Panc1 (cell line): Measurements from ENCODE around the gene CHID1. TPM values are rescaled to one million over a fixed set of nuclear protein-coding genes. Genes with fewer than 3 reads are reported as not detected.
A peak's percentile ranks its signal among the peaks of the same experiment; 100 is the strongest.

Experiments
- ATAC-seq: fragments of 200-7000 bp; cut with Tn5 transposase; 2 replicates; pipeline ENCODE4 v1.9.1; 2020; ENCODE audit warnings: mild to moderate bottlenecking, moderate library complexity
- BruUV-seq: library from RNA; stranded (reverse); fragments of 400-500 nt; replicated peaks from 2 replicates; lab custom pipeline; 2021; lab: Mats Ljungman, UMichigan
- CTCF ChIA-PET: fragments of 300-600 bp; sonication (Branson Sonifier 250); formaldehyde crosslinking; loops from one replicate; lab custom pipeline; 2022; ENCODE audit warnings: antibody characterized with exemption; lab: Charles Lee
- POLR2A ChIA-PET: fragments of 300-600 bp; sonication (Branson Sonifier 250); formaldehyde crosslinking; loops from one replicate; lab custom pipeline; 2022; ENCODE audit warnings: antibody characterized with exemption; lab: Charles Lee
- DNase-seq: peaks from one replicate; pipeline ENCODE4 v3.0.0-alpha.2; 2010; ENCODE audit warnings: low read depth, low spot score
- H3K27ac ChIP-seq: 2 replicates; pipeline ENCODE4 v1.5.1; 2011; ENCODE audit warnings: mild to moderate bottlenecking, low read length, inconsistent platforms
- H3K27me3 ChIP-seq: fragments of 200-500 bp; sonication (Bioruptor generic); 2 replicates; pipeline ENCODE4 v1.6.0; 2014; ENCODE audit warnings: low read length, inconsistent platforms; ENCODE audit not compliant: control insufficient read depth, insufficient read depth
- H3K36me3 ChIP-seq: fragments of 200-500 bp; sonication (Bioruptor generic); 2 replicates; pipeline ENCODE4 v1.5.1; 2014; ENCODE audit warnings: inconsistent platforms, mild to moderate bottlenecking, low read length, moderate library complexity; ENCODE audit not compliant: control insufficient read depth, insufficient read depth
- H3K4me1 ChIP-seq: 2 replicates; pipeline ENCODE4 v1.5.1; 2011; ENCODE audit warnings: inconsistent platforms, mild to moderate bottlenecking, low read length, moderate library complexity; ENCODE audit not compliant: control insufficient read depth, insufficient read depth
- H3K4me3 ChIP-seq, 2 experiments: 2 replicates each; pipeline ENCODE4 v1.5.1; 2011 to 2012; ENCODE audit warnings: low read depth in 2 of 2, low read length in 2 of 2, mild to moderate bottlenecking in 2 of 2, inconsistent platforms in 1 of 2, moderate library complexity in 1 of 2
- H3K9me3 ChIP-seq: fragments of 200-500 bp; sonication (Bioruptor generic); 2 replicates; pipeline ENCODE4 v1.5.1; 2014; ENCODE audit warnings: low read depth, mild to moderate bottlenecking, inconsistent platforms, low read length, moderate library complexity; ENCODE audit not compliant: control insufficient read depth, insufficient read depth
- POLR2AphosphoS5 ChIP-seq: IDR thresholded peaks from 2 replicates; pipeline ENCODE4 v1.6.1; 2012; ENCODE audit warnings: mild to moderate bottlenecking, low read depth, low read length, moderate library complexity
- SIN3A ChIP-seq: IDR thresholded peaks from 2 replicates; pipeline ENCODE4 v1.6.1; 2012; ENCODE audit warnings: low read depth, mild to moderate bottlenecking, low read length, moderate library complexity, borderline replicate concordance; ENCODE audit not compliant: insufficient read depth
- TCF7L2 ChIP-seq: IDR thresholded peaks from 2 replicates; pipeline ENCODE4 v1.6.1; 2011; ENCODE audit warnings: mild to moderate bottlenecking, low read depth, low read length, inconsistent platforms
- in situ Hi-C: cut with HindIII; loops from 2 replicates; pipeline ENCODE4 v1.10.0; 2016; ENCODE audit warnings: low sequenced_read_pairs, low pct_unique_long_range_greater_than_20kb
- intact Hi-C: fragments of 100-400 bp; cut with micrococcal nuclease; formaldehyde crosslinking; loops from one replicate; pipeline ENCODE4 v1.10.0; 2022; ENCODE audit not compliant: unreplicated experiment
- total RNA-seq: library from RNA; stranded (reverse); gene quantifications from one replicate; pipeline ENCODE4 v1.2.1, GENCODE V29; 2021; ENCODE audit not compliant: unreplicated experiment
- TF ChIP-seq, protein P1 (sequence below): fragments of 450-650 bp; IDR thresholded peaks from 2 replicates; pipeline ENCODE4 v1.5.1; 2017; ENCODE audit warnings: mild to moderate bottlenecking
- TF ChIP-seq, protein P2 (sequence below), 2 experiments: IDR thresholded peaks; 2 replicates each; pipeline ENCODE4 v1.6.1; 2011 to 2012; ENCODE audit warnings: low read depth in 2 of 2, control low read depth in 1 of 2, low read length in 1 of 2, mild to moderate bottlenecking in 1 of 2, moderate library complexity in 1 of 2; ENCODE audit not compliant: insufficient read depth in 1 of 2

Gene CHID1
- total RNA-seq, 1 experiment from 2014 or later = 224 TPM

DNA sequence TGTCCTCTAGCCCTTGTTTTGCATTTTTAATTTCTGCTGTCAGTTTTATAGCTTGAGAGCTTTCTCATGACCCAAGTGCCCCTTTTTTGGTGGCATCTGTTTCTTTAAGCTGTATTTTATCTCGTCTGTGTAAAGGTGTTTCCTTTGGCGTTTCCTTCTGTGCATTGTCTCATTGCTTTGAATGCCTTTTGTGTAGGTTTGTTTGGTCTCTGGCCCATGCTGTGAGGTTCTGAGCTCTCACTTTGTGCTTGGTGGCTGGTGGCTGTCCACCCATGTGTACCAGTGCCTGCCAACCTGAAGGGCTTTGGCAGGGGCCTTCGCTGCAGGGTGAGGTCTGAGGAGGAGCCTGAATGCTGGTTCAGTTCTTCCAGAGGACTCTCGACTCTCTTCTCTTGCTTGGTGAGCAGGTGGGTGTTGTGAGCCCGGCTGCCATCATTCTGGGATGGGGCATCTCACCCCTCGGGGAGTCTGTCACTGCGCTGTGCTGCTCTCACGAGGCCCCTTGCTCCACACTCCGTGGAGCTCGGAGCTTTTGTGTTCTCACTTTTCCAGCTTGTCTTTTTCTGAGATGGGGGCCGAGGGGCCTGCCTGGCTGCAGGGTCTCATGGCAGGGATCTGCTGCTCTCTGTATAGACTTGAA, 30.0 kb upstream of the CHID1 start:
- no peak overlapping the region for H3K4me3 ChIP-seq
- no peak overlapping the region for H3K27ac ChIP-seq
- TF ChIP-seq, protein P1, sequence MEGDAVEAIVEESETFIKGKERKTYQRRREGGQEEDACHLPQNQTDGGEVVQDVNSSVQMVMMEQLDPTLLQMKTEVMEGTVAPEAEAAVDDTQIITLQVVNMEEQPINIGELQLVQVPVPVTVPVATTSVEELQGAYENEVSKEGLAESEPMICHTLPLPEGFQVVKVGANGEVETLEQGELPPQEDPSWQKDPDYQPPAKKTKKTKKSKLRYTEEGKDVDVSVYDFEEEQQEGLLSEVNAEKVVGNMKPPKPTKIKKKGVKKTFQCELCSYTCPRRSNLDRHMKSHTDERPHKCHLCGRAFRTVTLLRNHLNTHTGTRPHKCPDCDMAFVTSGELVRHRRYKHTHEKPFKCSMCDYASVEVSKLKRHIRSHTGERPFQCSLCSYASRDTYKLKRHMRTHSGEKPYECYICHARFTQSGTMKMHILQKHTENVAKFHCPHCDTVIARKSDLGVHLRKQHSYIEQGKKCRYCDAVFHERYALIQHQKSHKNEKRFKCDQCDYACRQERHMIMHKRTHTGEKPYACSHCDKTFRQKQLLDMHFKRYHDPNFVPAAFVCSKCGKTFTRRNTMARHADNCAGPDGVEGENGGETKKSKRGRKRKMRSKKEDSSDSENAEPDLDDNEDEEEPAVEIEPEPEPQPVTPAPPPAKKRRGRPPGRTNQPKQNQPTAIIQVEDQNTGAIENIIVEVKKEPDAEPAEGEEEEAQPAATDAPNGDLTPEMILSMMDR = no peak
- TF ChIP-seq, protein P2, sequence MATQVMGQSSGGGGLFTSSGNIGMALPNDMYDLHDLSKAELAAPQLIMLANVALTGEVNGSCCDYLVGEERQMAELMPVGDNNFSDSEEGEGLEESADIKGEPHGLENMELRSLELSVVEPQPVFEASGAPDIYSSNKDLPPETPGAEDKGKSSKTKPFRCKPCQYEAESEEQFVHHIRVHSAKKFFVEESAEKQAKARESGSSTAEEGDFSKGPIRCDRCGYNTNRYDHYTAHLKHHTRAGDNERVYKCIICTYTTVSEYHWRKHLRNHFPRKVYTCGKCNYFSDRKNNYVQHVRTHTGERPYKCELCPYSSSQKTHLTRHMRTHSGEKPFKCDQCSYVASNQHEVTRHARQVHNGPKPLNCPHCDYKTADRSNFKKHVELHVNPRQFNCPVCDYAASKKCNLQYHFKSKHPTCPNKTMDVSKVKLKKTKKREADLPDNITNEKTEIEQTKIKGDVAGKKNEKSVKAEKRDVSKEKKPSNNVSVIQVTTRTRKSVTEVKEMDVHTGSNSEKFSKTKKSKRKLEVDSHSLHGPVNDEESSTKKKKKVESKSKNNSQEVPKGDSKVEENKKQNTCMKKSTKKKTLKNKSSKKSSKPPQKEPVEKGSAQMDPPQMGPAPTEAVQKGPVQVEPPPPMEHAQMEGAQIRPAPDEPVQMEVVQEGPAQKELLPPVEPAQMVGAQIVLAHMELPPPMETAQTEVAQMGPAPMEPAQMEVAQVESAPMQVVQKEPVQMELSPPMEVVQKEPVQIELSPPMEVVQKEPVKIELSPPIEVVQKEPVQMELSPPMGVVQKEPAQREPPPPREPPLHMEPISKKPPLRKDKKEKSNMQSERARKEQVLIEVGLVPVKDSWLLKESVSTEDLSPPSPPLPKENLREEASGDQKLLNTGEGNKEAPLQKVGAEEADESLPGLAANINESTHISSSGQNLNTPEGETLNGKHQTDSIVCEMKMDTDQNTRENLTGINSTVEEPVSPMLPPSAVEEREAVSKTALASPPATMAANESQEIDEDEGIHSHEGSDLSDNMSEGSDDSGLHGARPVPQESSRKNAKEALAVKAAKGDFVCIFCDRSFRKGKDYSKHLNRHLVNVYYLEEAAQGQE (IDR thresholded peaks at IDR 0.05; ENCODE audit: insufficient read depth in 1 of 2, low read depth in 2 of 2, low read length in 1 of 2) = no peak
- TF ChIP-seq SIN3A (no peak), TCF7L2 (no peak), POLR2AphosphoS5 (no peak)
- H3K27me3 ChIP-seq = no peaks in the 10 kb centered on the region
- CTCF ChIA-PET = no interaction called here
- BruUV-seq = no TSS peak
- DNase-seq (no peak), ATAC-seq (no peak)
- no peaks in the 10 kb centered on the region for H3K36me3 ChIP-seq
- peaks cover 10% of the 10 kb centered on the region; the same call in 1 of the 2 replicates for H3K4me1 ChIP-seq
- no peaks in the 10 kb centered on the region for H3K9me3 ChIP-seq
- POLR2A ChIA-PET = no interaction called here
- intact Hi-C loops = no loop called here
- in situ Hi-C loops = no loop called here

DNA sequence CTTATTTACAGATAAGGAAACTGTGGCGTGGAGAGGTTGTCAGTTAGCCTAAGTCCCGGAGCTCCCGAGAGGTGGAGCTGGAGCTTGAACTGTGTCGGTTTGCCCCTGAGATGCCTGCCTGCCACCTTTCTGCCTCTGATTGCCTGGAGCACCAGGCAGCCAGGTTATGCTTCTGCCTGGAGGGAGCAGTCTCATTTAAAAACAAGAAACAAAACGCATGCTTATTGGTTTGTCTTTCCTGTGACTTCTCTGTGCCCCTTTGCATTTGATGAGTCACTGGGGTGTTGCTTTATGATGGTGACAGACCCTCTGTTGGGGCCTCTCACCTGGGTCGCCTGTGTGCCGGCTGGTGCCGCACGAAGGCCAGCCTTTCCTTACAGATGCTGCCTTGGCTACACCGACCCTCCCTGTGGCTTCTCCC, 27.2 kb upstream of the CHID1 start:
- CTCF ChIA-PET = interaction anchor here (0.7 kb wide), 1 partner anchor 11 kb away, joined by 6 read pairs; no protein-coding TSS in a partner anchor

DNA sequence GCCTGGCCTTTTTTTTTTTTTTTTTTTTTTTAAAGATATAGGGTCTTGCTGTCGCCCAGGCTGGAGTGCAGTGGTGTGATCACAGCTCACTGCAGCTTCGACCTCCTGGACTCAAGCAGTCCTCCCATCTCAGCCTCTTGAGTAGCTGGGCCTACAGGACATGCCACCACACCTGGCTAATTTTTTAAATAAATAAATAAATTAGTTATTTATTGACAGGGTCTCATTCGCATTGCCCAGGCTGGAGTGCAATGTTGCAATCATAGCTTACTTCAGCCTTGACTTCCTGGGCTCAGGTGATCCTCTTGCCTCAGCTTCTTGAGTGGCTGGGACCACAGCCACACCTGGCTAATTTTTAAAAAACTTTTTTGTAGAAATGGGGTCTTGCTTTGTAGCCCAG, 25.6 kb upstream of the CHID1 start:
- ChIA-PET POLR2A (no interaction called here), CTCF (interaction anchor here (0.7 kb wide), 1 partner anchor 14 kb away, joined by 7 read pairs; no protein-coding TSS in a partner anchor)
- in situ Hi-C loops (no loop called here), intact Hi-C loops (no loop called here)
- Histone ChIP-seq H3K4me3 (no peak overlapping the region), H3K36me3 (no peaks in the 10 kb centered on the region), H3K27me3 (no peaks in the 10 kb centered on the region), H3K27ac (no peak overlapping the region), H3K9me3 (no peaks in the 10 kb centered on the region), H3K4me1 (peaks cover 6% of the 10 kb centered on the region; the same call in 1 of the 2 replicates)
- DNase-seq = no peak
- ATAC-seq = no peak
- TF ChIP-seq SIN3A = no peak
- TF ChIP-seq POLR2AphosphoS5 = no peak
- TF ChIP-seq TCF7L2 = no peak
- TF ChIP-seq, protein P2 (IDR thresholded peaks at IDR 0.05; ENCODE audit: insufficient read depth in 1 of 2, low read depth in 2 of 2, low read length in 1 of 2) = no peak
- TF ChIP-seq, protein P1 = no peak
- BruUV-seq = no TSS peak

More for the DNA sequence above, 27.2 kb upstream of the CHID1 start:
- peaks cover 10% of the 10 kb centered on the region; the same call in 1 of the 2 replicates for H3K4me1 ChIP-seq
- no peaks in the 10 kb centered on the region for H3K9me3 ChIP-seq
- POLR2A ChIA-PET = interaction anchor here (0.5 to 0.7 kb wide), 2 partner anchors 13 to 101 kb away, joined by 3 read pairs; no protein-coding TSS in a partner anchor
- no peak for TF ChIP-seq SIN3A
- intact Hi-C loops = no loop called here
- no peak for DNase-seq
- H3K4me3 ChIP-seq = no peak overlapping the region
- peak; percentile 59 for ATAC-seq
- in situ Hi-C loops = no loop called here
- BruUV-seq = no TSS peak
- no peaks in the 10 kb centered on the region for H3K27me3 ChIP-seq
- no peaks in the 10 kb centered on the region for H3K36me3 ChIP-seq
- H3K27ac ChIP-seq = no peak overlapping the region
